PC-9 (cell line): Measurements from ENCODE around the gene ENPP6.

ENCODE experiments used
- EZH2 ChIP-seq: fragments of 200-600 bp; sonication (generic); IDR thresholded peaks from 2 replicates; pipeline ENCODE4 v1.8.0; 2017; ENCODE audit warnings: antibody characterized with exemption, low read depth
- TF ChIP-seq, protein P1 (sequence below): fragments of 200-600 bp; sonication (generic); conservative IDR thresholded peaks from 2 replicates; pipeline ENCODE4 v1.6.1; 2017; ENCODE audit warnings: mixed run types, antibody characterized with exemption, mild to moderate bottlenecking, moderate library complexity

DNA sequence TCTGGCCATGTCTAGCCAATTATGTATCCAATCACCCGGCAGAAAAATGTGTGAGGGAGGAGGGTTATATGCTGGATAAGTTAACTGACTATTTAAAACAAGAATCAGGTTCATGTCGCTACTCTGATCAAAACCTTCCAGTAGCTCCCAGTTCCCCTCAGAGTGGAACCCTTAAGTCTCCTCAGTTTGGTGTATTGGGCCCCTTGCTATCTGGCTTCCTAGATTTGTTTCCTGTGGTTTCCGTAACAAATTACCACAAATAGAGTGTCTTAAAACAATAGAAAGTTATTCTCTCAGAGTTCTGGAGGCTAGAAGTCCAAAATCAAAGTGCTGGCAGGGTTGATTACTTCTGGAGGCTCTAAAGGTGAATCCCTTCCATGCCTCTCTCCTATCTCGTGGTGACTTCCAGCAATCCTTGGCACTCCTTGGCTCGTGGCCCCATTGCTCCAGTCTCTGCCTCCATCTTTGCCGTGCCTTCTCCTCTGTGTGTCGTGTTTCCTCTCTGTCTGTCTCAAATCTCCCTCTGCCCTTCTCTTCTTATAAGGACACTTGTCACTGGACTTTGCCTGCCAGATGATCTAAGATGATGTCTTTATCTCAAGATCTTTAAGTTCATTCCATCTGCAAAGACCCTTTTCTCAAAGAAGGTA lies 10.5 kb upstream of the ENPP6 start:
- TF ChIP-seq EZH2, result no peak
- TF ChIP-seq, protein P1, sequence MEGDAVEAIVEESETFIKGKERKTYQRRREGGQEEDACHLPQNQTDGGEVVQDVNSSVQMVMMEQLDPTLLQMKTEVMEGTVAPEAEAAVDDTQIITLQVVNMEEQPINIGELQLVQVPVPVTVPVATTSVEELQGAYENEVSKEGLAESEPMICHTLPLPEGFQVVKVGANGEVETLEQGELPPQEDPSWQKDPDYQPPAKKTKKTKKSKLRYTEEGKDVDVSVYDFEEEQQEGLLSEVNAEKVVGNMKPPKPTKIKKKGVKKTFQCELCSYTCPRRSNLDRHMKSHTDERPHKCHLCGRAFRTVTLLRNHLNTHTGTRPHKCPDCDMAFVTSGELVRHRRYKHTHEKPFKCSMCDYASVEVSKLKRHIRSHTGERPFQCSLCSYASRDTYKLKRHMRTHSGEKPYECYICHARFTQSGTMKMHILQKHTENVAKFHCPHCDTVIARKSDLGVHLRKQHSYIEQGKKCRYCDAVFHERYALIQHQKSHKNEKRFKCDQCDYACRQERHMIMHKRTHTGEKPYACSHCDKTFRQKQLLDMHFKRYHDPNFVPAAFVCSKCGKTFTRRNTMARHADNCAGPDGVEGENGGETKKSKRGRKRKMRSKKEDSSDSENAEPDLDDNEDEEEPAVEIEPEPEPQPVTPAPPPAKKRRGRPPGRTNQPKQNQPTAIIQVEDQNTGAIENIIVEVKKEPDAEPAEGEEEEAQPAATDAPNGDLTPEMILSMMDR, result no peak
